ENCODE results near the gene TNS1. TPM values are rescaled to one million over a fixed set of nuclear protein-coding genes. Genes with fewer than 3 reads are reported as not detected.

TNS1 gene
- total RNA-seq, 4 donors from 2014 or later: 461 to 648 (median 565) TPM

GRCh38 chr2:217949447-217949846 lies 53.3 kb downstream of the TNS1 start:
- DNase-seq (ENCODE audit: low spot score in 2 of 2): no peak
- Histone ChIP-seq H3K4me1 (peaks cover 4 to 98% (median 58%) of the 10 kb centered on the region in 4 donors), H3K27me3 (no peaks in the 10 kb centered on the region)

DNA sequence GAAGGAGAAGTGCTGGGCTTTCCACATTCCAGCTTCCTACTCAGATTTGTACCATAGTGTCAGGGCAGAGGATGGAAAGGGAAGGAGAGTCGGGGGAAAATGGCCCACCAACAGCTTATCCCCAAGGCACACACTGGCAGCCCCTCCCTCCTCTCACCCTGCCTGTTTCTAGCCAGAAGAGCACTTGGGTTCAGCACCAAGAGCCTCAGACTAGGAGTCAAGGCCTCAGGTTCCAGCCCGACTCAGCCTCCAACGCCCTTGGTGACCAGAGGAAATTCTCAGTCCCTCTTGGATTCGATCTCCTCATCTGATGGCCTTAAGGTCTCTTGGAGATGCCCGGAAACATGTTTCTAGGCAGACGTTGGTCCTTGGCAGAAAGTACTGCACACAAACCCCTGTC lies 53.9 kb downstream of the TNS1 start:
- no peaks in the 10 kb centered on the region for H3K36me3 ChIP-seq
- 65 to 75% methylated on average over 6 of the region's 6 CpGs for WGBS, 2 donors
- no peak overlapping the region for H3K4me3 ChIP-seq
- no peaks in the 10 kb centered on the region for H3K27me3 ChIP-seq
- H3K4me1 ChIP-seq: peaks cover under 1 to 98% (median 58%) of the 10 kb centered on the region in 4 donors
- no peak for DNase-seq (ENCODE audit: low spot score in 2 of 2)
- H3K27ac ChIP-seq: peak overlapping the region in 2 of 4 donors; percentile 42 to 85
- H3K9me3 ChIP-seq: no peaks in the 10 kb centered on the region
- TF ChIP-seq POLR2A (IDR thresholded peaks at IDR 0.05): no peak
- TF ChIP-seq EP300 (IDR thresholded peaks at IDR 0.05): no peak
- TF ChIP-seq, protein P1, sequence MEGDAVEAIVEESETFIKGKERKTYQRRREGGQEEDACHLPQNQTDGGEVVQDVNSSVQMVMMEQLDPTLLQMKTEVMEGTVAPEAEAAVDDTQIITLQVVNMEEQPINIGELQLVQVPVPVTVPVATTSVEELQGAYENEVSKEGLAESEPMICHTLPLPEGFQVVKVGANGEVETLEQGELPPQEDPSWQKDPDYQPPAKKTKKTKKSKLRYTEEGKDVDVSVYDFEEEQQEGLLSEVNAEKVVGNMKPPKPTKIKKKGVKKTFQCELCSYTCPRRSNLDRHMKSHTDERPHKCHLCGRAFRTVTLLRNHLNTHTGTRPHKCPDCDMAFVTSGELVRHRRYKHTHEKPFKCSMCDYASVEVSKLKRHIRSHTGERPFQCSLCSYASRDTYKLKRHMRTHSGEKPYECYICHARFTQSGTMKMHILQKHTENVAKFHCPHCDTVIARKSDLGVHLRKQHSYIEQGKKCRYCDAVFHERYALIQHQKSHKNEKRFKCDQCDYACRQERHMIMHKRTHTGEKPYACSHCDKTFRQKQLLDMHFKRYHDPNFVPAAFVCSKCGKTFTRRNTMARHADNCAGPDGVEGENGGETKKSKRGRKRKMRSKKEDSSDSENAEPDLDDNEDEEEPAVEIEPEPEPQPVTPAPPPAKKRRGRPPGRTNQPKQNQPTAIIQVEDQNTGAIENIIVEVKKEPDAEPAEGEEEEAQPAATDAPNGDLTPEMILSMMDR (IDR thresholded peaks at IDR 0.05): no peak

More at GRCh38 chr2:217949447-217949846, 53.3 kb downstream of the TNS1 start:
- peak overlapping the region in 2 of 4 donors; percentile 42 to 85 for H3K27ac ChIP-seq
- no peak overlapping the region for H3K4me3 ChIP-seq
- TF ChIP-seq EP300 (IDR thresholded peaks at IDR 0.05) (no peak), POLR2A (IDR thresholded peaks at IDR 0.05) (no peak)
- TF ChIP-seq, protein P1 (IDR thresholded peaks at IDR 0.05): no peak
- H3K36me3 ChIP-seq: no peaks in the 10 kb centered on the region
- no peaks in the 10 kb centered on the region for H3K9me3 ChIP-seq

GRCh38 chr2:217948351-217948791 lies 54.4 kb downstream of the TNS1 start:
- DNase-seq (ENCODE audit: low spot score in 2 of 2): no peak
- Histone ChIP-seq H3K4me1 (peaks cover 0 to 95% (median 53%) of the 10 kb centered on the region in 4 donors), H3K36me3 (no peaks in the 10 kb centered on the region), H3K9me3 (no peaks in the 10 kb centered on the region), H3K4me3 (no peak overlapping the region), H3K27me3 (no peaks in the 10 kb centered on the region), H3K27ac (peak overlapping the region in 1 of 4 donors; percentile 85)
- TF ChIP-seq EP300 (IDR thresholded peaks at IDR 0.05) (no peak), POLR2A (IDR thresholded peaks at IDR 0.05) (no peak)
- TF ChIP-seq, protein P1 (IDR thresholded peaks at IDR 0.05): no peak
- 81 to 85% methylated on average over 4 of the region's 4 CpGs for WGBS, 2 donors

DNA sequence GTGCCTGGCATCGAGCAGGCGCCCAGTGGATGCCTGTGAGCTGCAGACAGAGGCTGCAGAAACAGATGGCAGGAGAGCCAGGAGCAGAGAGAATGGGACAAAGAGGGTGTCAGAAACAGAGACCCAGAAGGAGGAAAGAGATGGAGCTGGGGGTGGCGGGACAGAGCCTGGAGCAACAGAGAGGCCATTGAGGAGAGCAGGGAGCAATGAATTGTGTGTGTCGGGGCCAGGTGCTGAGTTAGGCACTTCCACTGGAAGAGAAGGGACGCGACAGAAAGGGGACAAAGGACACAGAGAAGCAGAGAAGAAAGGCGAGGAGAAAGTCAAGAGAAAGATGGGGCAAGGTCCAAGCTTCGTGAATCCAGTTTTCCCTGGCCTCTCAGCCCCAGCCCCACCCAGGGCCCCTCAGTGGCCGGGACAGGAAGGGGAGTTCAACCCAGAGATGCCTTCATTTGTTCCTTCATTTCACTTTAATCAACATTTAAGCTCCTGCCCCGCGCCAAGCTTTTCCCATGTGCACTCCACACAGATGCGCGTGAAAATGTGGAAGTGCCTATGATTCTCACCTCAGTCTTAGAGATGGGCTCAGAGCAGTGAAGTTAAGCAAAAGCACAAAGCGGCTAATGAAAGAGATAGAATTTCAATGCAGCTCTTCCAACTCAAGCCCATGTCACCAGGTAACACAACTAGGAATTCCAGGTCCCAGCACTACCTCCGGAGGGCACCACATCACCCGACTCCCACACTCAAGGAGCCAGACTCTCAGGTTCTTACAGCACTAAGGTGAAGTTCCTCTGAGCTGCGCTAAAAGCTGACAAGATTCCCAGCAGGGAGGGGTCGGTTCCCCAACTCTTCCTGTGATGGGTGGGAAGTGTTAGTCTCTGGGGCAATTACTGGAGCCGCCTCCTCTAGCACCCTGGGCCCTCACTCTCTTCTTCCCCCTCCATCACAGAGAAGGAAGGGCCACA lies 55.1 kb downstream of the TNS1 start:
- Histone ChIP-seq H3K4me3 (no peak overlapping the region), H3K4me1 (peaks cover 0 to 94% (median 46%) of the 10 kb centered on the region in 4 donors), H3K9me3 (no peaks in the 10 kb centered on the region), H3K27me3 (no peaks in the 10 kb centered on the region), H3K36me3 (no peaks in the 10 kb centered on the region), H3K27ac (peak overlapping the region in 2 of 4 donors; percentile 53 to 91)
- 68 to 69% methylated on average over 19 of the region's 19 CpGs for WGBS, 2 donors
- no peak for TF ChIP-seq EP300 (IDR thresholded peaks at IDR 0.05)
- no peak for DNase-seq (ENCODE audit: low spot score in 2 of 2)

- Histone ChIP-seq H3K4me3 (no peak overlapping the region), H3K9me3 (no peaks in the 10 kb centered on the region), H3K36me3 (no peaks in the 10 kb centered on the region), H3K4me1 (peaks cover 0 to 89% (median 41%) of the 10 kb centered on the region in 4 donors), H3K27ac (peak overlapping the region in 2 of 4 donors; percentile 6 to 91), H3K27me3 (no peaks in the 10 kb centered on the region)
- TF ChIP-seq, protein P1 (IDR thresholded peaks at IDR 0.05): no peak
- no peak for TF ChIP-seq EP300 (IDR thresholded peaks at IDR 0.05)
- no peak for TF ChIP-seq POLR2A (IDR thresholded peaks at IDR 0.05)
- 82 to 88% methylated on average over 6 of the region's 6 CpGs for WGBS, 2 donors
- DNase-seq (ENCODE audit: low spot score in 2 of 2): no peak
Observed at GRCh38 chr2:217946051-217946450, 56.7 kb downstream of the TNS1 start.

Measured in tibial nerve (tissue), 4 donors.